SK-N-SH treated with all-trans-retinoic acid at 6 μM for 48 hours (cell line): ENCODE data around the gene CERS2.

ENCODE experiments used
- ESRRG ChIP-seq: fragments of 250-450 bp; sonication (Bioruptor Pico); IDR thresholded peaks from 2 replicates; pipeline ENCODE4 v1.6.1; 2021; ENCODE audit warnings: mild to moderate bottlenecking
- GLIS3 ChIP-seq: fragments of 250-450 bp; sonication (Bioruptor Pico); IDR thresholded peaks from 2 replicates; pipeline ENCODE4 v1.5.0; 2020; ENCODE audit warnings: mild to moderate bottlenecking, moderate library complexity
- PPARA ChIP-seq: fragments of 250-450 bp; sonication (Bioruptor Pico); IDR thresholded peaks from 2 replicates; pipeline ENCODE4 v1.5.0; 2020; ENCODE audit warnings: mild to moderate bottlenecking, borderline replicate concordance
- RARB ChIP-seq: fragments of 250-450 bp; sonication (Bioruptor Pico); IDR thresholded peaks from 2 replicates; pipeline ENCODE4 v1.8.0; 2021; ENCODE audit warnings: mild to moderate bottlenecking, moderate library complexity
- TCF4 ChIP-seq: fragments of 250-450 bp; sonication (Bioruptor Pico); IDR thresholded peaks from 2 replicates; pipeline ENCODE4 v1.8.0; 2021; ENCODE audit warnings: mild to moderate bottlenecking, moderate library complexity, borderline replicate concordance
- ZFP30 ChIP-seq: fragments of 450-650 bp; formaldehyde crosslinking; IDR thresholded peaks from 2 replicates; pipeline ENCODE4 v1.5.0; 2022; ENCODE audit warnings: mild to moderate bottlenecking, moderate library complexity
- ZNF70 ChIP-seq: fragments of 450-650 bp; formaldehyde crosslinking; IDR thresholded peaks from 2 replicates; pipeline ENCODE4 v1.5.0; 2020; ENCODE audit warnings: mild to moderate bottlenecking, moderate library complexity
- TF ChIP-seq, protein P1 (sequence below): fragments of 250-450 bp; sonication (Bioruptor Pico); IDR thresholded peaks from 2 replicates; pipeline ENCODE4 v1.5.1; 2021; ENCODE audit warnings: mild to moderate bottlenecking, moderate library complexity
- TF ChIP-seq, protein P2 (sequence below): fragments of 250-450 bp; sonication (Bioruptor Pico); IDR thresholded peaks from 2 replicates; pipeline ENCODE4 v1.8.0; 2020; ENCODE audit warnings: mild to moderate bottlenecking, moderate library complexity, borderline replicate concordance
- TF ChIP-seq, protein P3 (sequence below): fragments of 250-450 bp; sonication (Bioruptor Pico); IDR thresholded peaks from 2 replicates; pipeline ENCODE4 v1.5.0; 2020; ENCODE audit warnings: mild to moderate bottlenecking, moderate library complexity

DNA sequence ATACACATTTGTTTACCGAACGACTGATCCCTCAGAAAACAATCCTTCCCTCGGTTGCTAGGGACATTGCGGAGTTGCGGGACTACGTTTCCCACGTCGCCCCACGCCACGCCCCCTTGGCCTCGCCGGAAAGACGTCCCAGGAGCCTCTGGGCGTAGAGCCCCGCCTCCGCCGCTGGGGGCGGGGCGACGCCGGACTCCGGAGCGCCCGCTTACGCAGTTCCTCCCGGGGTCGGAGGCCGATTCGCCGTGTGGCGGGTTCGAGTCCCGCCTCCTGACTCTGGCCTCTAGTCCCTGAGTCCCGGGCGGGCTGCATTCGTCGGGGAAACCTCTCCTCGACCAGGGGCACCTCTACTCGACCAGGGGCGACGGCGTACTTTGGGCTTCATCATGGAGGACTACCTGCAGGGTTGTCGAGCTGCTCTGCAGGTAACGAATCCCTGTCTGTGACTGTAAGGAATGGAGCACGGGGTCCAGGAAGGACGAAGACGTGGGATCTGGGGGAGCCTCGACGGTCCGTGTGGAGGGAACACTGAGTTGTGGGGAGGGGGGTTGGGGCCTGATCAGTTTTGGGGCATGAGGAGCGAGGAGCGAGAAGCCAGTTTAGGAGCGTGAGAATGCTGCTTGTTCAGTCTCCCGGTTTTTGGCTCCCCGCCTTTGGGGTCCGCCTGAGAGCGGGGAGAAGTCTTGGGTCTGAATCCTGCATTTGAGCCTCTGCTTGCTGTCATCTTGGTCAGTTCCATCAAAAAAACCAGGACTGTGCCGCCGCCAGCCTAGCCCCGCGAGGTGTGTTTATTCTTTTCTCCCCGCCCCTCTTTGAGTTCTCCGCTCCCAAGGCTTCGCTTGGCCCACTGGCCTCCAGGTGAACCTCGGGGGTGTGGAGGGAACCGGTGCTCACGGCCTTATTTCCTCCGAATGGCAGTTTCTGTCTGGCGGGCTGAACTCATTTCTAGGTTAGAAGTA is 33.9 kb upstream of the CERS2 start, which contains the start of gene PRUNE1:
- TF ChIP-seq, protein P1, sequence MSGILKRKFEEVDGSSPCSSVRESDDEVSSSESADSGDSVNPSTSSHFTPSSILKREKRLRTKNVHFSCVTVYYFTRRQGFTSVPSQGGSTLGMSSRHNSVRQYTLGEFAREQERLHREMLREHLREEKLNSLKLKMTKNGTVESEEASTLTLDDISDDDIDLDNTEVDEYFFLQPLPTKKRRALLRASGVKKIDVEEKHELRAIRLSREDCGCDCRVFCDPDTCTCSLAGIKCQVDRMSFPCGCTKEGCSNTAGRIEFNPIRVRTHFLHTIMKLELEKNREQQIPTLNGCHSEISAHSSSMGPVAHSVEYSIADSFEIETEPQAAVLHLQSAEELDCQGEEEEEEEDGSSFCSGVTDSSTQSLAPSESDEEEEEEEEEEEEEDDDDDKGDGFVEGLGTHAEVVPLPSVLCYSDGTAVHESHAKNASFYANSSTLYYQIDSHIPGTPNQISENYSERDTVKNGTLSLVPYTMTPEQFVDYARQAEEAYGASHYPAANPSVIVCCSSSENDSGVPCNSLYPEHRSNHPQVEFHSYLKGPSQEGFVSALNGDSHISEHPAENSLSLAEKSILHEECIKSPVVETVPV (CRISPR knock-in tag), result no peak
- TF ChIP-seq, protein P2, sequence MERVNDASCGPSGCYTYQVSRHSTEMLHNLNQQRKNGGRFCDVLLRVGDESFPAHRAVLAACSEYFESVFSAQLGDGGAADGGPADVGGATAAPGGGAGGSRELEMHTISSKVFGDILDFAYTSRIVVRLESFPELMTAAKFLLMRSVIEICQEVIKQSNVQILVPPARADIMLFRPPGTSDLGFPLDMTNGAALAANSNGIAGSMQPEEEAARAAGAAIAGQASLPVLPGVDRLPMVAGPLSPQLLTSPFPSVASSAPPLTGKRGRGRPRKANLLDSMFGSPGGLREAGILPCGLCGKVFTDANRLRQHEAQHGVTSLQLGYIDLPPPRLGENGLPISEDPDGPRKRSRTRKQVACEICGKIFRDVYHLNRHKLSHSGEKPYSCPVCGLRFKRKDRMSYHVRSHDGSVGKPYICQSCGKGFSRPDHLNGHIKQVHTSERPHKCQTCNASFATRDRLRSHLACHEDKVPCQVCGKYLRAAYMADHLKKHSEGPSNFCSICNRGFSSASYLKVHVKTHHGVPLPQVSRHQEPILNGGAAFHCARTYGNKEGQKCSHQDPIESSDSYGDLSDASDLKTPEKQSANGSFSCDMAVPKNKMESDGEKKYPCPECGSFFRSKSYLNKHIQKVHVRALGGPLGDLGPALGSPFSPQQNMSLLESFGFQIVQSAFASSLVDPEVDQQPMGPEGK (CRISPR knock-in tag), result no peak
- TF ChIP-seq ESRRG (CRISPR knock-in tag), result no peak
- TF ChIP-seq RARB (CRISPR knock-in tag), result no peak
- TF ChIP-seq ZFP30, result no peak
- TF ChIP-seq PPARA (CRISPR knock-in tag), result no peak
- TF ChIP-seq, protein P3, sequence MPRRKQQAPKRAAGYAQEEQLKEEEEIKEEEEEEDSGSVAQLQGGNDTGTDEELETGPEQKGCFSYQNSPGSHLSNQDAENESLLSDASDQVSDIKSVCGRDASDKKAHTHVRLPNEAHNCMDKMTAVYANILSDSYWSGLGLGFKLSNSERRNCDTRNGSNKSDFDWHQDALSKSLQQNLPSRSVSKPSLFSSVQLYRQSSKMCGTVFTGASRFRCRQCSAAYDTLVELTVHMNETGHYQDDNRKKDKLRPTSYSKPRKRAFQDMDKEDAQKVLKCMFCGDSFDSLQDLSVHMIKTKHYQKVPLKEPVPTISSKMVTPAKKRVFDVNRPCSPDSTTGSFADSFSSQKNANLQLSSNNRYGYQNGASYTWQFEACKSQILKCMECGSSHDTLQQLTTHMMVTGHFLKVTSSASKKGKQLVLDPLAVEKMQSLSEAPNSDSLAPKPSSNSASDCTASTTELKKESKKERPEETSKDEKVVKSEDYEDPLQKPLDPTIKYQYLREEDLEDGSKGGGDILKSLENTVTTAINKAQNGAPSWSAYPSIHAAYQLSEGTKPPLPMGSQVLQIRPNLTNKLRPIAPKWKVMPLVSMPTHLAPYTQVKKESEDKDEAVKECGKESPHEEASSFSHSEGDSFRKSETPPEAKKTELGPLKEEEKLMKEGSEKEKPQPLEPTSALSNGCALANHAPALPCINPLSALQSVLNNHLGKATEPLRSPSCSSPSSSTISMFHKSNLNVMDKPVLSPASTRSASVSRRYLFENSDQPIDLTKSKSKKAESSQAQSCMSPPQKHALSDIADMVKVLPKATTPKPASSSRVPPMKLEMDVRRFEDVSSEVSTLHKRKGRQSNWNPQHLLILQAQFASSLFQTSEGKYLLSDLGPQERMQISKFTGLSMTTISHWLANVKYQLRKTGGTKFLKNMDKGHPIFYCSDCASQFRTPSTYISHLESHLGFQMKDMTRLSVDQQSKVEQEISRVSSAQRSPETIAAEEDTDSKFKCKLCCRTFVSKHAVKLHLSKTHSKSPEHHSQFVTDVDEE (CRISPR knock-in tag), result no peak
- TF ChIP-seq TCF4, result no peak
- TF ChIP-seq GLIS3 (CRISPR knock-in tag), result no peak
- TF ChIP-seq ZNF70 (CRISPR knock-in tag), result no peak
